Measurements from ENCODE around the gene PAPPA. TPM values are rescaled to one million over a fixed set of nuclear protein-coding genes. Genes with fewer than 3 reads are reported as not detected.

PAPPA gene
- total RNA-seq, 1 donor = 56.5 TPM

DNA sequence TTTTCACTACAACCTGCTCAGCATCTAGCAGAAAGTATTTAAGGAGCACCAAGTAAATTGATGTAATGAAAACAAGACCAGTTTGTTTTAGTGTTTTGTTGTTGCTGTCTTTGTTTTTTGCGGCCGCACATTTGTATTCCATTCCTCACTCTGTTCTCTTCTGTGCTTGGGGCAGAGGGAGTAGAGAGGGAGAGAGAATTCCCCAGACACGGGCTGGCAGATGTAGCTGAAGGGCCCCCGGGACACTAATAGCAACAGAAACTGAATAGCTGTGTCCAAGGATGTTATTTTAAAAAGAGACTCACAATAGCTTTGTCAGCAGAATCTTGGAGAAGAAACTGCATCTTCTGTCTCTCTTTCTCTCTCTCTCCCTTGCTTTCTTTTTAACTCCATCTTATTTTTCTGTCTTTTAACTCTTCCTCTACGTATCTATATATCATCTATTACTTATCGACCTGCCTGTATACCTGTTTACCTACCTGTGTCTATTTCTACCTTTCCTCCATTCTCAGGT lies 145.3 kb downstream of the PAPPA start:
- Histone ChIP-seq H3K27me3 (ENCODE audit: insufficient read depth, low read length) (no peaks in the 10 kb centered on the region), H3K79me2 (ENCODE audit: insufficient read depth, low read length) (no peaks in the 10 kb centered on the region)

DNA sequence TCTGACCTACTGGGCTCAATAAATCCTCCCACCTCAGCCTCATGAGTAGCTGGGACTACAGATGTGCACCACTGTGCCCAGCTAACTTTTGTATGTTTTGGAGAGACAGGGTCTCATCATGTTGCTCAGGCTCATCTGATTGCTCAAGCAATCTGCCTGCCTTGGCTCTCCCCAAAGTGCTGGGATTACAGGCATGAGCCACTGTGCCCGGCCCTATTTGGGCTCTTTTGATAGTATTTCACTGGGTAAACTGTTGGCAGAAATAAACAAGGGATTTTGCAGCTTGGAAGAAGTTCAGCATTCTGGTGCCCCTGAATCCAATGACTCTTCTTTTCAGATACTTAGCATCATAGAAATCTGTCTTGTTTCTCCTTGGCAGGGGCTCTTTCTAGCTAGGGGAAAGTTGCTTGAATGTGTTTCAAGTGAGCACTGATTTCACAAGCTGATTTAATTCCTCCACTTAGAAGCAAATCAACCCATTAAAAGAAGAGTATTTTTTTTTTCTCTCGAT lies 146.8 kb downstream of the PAPPA start:
- Histone ChIP-seq H3K79me2 (ENCODE audit: insufficient read depth, low read length) (no peaks in the 10 kb centered on the region), H3K27ac (ENCODE audit: low read depth, low read length) (no peak overlapping the region), H3K9me3 (ENCODE audit: low read depth, low read length) (no peaks in the 10 kb centered on the region), H3K4me2 (ENCODE audit: insufficient read depth, low read length) (no peak overlapping the region), H3K4me3 (ENCODE audit: insufficient read depth, low read length) (no peak overlapping the region), H4K20me1 (ENCODE audit: insufficient read depth, low read length) (no peaks in the 10 kb centered on the region), H3K27me3 (ENCODE audit: insufficient read depth, low read length) (no peaks in the 10 kb centered on the region), H3K4me1 (ENCODE audit: insufficient read depth, low read length) (peaks cover 5% of the 10 kb centered on the region), H3K36me3 (ENCODE audit: insufficient read depth, low read length) (peaks cover 9% of the 10 kb centered on the region), H2AFZ (ENCODE audit: low read length) (no peak overlapping the region)
- TF ChIP-seq, protein P1, sequence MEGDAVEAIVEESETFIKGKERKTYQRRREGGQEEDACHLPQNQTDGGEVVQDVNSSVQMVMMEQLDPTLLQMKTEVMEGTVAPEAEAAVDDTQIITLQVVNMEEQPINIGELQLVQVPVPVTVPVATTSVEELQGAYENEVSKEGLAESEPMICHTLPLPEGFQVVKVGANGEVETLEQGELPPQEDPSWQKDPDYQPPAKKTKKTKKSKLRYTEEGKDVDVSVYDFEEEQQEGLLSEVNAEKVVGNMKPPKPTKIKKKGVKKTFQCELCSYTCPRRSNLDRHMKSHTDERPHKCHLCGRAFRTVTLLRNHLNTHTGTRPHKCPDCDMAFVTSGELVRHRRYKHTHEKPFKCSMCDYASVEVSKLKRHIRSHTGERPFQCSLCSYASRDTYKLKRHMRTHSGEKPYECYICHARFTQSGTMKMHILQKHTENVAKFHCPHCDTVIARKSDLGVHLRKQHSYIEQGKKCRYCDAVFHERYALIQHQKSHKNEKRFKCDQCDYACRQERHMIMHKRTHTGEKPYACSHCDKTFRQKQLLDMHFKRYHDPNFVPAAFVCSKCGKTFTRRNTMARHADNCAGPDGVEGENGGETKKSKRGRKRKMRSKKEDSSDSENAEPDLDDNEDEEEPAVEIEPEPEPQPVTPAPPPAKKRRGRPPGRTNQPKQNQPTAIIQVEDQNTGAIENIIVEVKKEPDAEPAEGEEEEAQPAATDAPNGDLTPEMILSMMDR (IDR thresholded peaks at IDR 0.05; ENCODE audit: extremely low read depth, low read depth, low read length) = no peak
- DNase-seq (ENCODE audit: insufficient read length, low spot score, missing footprints) = no peak

More for the DNA sequence above, 145.3 kb downstream of the PAPPA start:
- H3K4me3 ChIP-seq (ENCODE audit: insufficient read depth, low read length) = no peak overlapping the region
- no peak overlapping the region for H3K4me2 ChIP-seq (ENCODE audit: insufficient read depth, low read length)
- no peak overlapping the region for H2AFZ ChIP-seq (ENCODE audit: low read length)
- H4K20me1 ChIP-seq (ENCODE audit: insufficient read depth, low read length) = no peaks in the 10 kb centered on the region
- no peaks in the 10 kb centered on the region for H3K9me3 ChIP-seq (ENCODE audit: low read depth, low read length)
- H3K4me1 ChIP-seq (ENCODE audit: insufficient read depth, low read length) = peaks cover 5% of the 10 kb centered on the region
- H3K36me3 ChIP-seq (ENCODE audit: insufficient read depth, low read length) = peaks cover 9% of the 10 kb centered on the region
- TF ChIP-seq, protein P1 (IDR thresholded peaks at IDR 0.05; ENCODE audit: extremely low read depth, low read depth, low read length) = no peak
- no peak overlapping the region for H3K27ac ChIP-seq (ENCODE audit: low read depth, low read length)
- no peak for DNase-seq (ENCODE audit: insufficient read length, low spot score, missing footprints)

DNA sequence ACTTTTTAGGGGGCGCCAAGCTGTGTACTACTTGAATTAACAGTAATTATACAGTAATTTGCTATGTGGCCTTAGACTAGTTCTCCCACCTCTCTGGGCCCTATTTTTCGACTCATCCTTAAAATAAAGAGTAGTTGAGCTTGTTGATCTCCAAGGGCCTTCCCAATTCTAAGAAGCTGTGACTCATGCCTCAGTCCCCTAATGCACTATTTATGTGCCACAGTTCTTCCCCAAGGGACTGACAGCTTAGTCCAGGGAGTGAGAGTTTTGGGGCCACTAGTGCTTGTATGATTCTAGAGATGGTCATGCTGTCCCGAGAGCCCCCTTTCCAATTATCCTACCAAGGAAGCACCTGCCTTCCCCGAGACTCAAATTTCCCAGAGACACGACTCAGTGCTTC lies 149.7 kb downstream of the PAPPA start:
- TF ChIP-seq, protein P1 (IDR thresholded peaks at IDR 0.05; ENCODE audit: extremely low read depth, low read depth, low read length) = no peak
- DNase-seq (ENCODE audit: insufficient read length, low spot score, missing footprints) = no peak
- no peak overlapping the region for H3K4me2 ChIP-seq (ENCODE audit: insufficient read depth, low read length)

DNA sequence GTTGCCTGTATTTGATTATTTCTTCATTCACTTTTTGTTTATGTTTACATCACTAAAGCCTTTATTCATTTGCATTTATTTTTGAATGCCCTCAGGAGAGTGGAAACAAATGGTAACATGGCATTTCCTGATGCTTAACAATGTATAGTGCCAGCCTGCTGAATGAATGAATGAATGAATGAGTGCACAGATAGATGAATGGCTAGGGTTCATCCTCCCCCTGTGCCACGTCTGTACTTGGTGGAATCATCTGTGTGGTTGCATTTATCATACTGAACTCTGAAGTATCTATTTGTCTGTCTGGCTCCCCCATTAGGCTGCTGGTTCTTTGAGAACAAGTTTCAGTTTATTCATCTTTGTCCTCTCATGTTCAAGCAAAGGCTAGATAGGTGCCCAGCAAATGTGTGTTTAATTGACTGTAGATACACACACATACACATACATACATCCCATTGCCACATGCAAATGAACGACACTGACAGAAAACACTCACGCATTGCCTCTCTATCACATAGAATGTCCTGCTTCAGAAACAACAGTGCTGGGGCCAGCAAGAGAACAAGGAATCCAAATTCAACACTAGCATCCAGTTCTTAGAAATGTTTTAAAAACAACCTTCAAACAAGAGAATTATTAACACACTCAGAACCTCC lies 150.4 kb downstream of the PAPPA start:
- H2AFZ ChIP-seq (ENCODE audit: low read length) = no peak overlapping the region
- TF ChIP-seq, protein P1 (IDR thresholded peaks at IDR 0.05; ENCODE audit: extremely low read depth, low read depth, low read length) = no peak

More for the DNA sequence above, 149.7 kb downstream of the PAPPA start:
- Histone ChIP-seq H3K79me2 (ENCODE audit: insufficient read depth, low read length) (no peaks in the 10 kb centered on the region), H3K27ac (ENCODE audit: low read depth, low read length) (no peak overlapping the region), H3K4me3 (ENCODE audit: insufficient read depth, low read length) (no peak overlapping the region), H3K9me3 (ENCODE audit: low read depth, low read length) (no peaks in the 10 kb centered on the region), H3K4me1 (ENCODE audit: insufficient read depth, low read length) (peaks cover 5% of the 10 kb centered on the region), H3K27me3 (ENCODE audit: insufficient read depth, low read length) (no peaks in the 10 kb centered on the region), H2AFZ (ENCODE audit: low read length) (no peak overlapping the region), H3K36me3 (ENCODE audit: insufficient read depth, low read length) (peaks cover 11% of the 10 kb centered on the region), H4K20me1 (ENCODE audit: insufficient read depth, low read length) (no peaks in the 10 kb centered on the region)

More for the DNA sequence above, 150.4 kb downstream of the PAPPA start:
- Histone ChIP-seq H4K20me1 (ENCODE audit: insufficient read depth, low read length) (no peaks in the 10 kb centered on the region), H3K27me3 (ENCODE audit: insufficient read depth, low read length) (no peaks in the 10 kb centered on the region), H3K9me3 (ENCODE audit: low read depth, low read length) (no peaks in the 10 kb centered on the region), H3K4me2 (ENCODE audit: insufficient read depth, low read length) (no peak overlapping the region), H3K4me3 (ENCODE audit: insufficient read depth, low read length) (no peak overlapping the region), H3K4me1 (ENCODE audit: insufficient read depth, low read length) (peaks cover 5% of the 10 kb centered on the region), H3K27ac (ENCODE audit: low read depth, low read length) (no peak overlapping the region), H3K79me2 (ENCODE audit: insufficient read depth, low read length) (no peaks in the 10 kb centered on the region), H3K36me3 (ENCODE audit: insufficient read depth, low read length) (peaks cover 11% of the 10 kb centered on the region)
- DNase-seq (ENCODE audit: insufficient read length, low spot score, missing footprints) = no peak
